Kidney epithelial cell (primary cell): Measurements from ENCODE around the gene CFAP91. TPM values are rescaled to one million over a fixed set of nuclear protein-coding genes. Genes with fewer than 3 reads are reported as not detected.

Experiments
- DNase-seq: peaks from one replicate; pipeline ENCODE4 v3.0.0-alpha.2; 2010; ENCODE audit warnings: low read depth
- H3K27me3 ChIP-seq: 2 replicates; pipeline ENCODE4 v1.6.0; 2011; ENCODE audit warnings: low read length; ENCODE audit not compliant: control insufficient read depth, insufficient read depth
- H3K36me3 ChIP-seq: 2 replicates; pipeline ENCODE4 v1.5.1; 2011; ENCODE audit warnings: low read length; ENCODE audit not compliant: control insufficient read depth, insufficient read depth
- H3K4me3 ChIP-seq: 2 replicates; pipeline ENCODE4 v1.5.1; 2011; ENCODE audit warnings: low read depth, mild to moderate bottlenecking, control low read depth, low read length
- total RNA-seq: library from RNA; depleted of rRNA; stranded (reverse); fragments of >200 nt; gene quantifications from 2 replicates; pipeline ENCODE4 v1.2.3, GENCODE V29; 2015
- TF ChIP-seq, protein P1 (sequence below): IDR thresholded peaks from 2 replicates; pipeline ENCODE4 v1.5.1; 2011; ENCODE audit warnings: mild to moderate bottlenecking, moderate library complexity, low read length, control low read depth, inconsistent platforms; ENCODE audit not compliant: insufficient read depth, poor library complexity, severe bottlenecking

Gene CFAP91
- total RNA-seq, 1 donor from 2014 or later = 3.3 TPM

DNA sequence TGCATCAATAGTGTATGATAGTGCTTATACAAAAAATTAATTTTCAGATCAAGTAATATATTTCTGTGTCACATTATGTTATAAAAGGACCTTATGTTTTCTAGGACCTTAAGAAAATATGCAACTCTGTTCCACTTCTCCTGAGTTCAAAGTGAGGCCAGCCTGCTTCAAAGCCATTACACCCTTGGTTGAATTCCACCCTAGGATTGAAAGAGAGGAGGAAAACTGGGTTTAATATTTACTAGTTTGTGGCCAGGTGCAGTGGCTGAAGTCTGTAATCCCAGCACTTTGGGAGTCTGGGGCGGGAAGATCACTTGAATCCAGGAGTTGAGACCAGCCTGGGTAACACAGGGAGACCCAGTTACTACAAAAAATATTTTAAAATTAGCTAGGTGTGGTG lies 46.2 kb downstream of the CFAP91 start:
- Histone ChIP-seq H3K36me3 (no peaks in the 10 kb centered on the region), H3K27me3 (no peaks in the 10 kb centered on the region), H3K4me3 (no peak overlapping the region)
- DNase-seq = no peak
- TF ChIP-seq, protein P1, sequence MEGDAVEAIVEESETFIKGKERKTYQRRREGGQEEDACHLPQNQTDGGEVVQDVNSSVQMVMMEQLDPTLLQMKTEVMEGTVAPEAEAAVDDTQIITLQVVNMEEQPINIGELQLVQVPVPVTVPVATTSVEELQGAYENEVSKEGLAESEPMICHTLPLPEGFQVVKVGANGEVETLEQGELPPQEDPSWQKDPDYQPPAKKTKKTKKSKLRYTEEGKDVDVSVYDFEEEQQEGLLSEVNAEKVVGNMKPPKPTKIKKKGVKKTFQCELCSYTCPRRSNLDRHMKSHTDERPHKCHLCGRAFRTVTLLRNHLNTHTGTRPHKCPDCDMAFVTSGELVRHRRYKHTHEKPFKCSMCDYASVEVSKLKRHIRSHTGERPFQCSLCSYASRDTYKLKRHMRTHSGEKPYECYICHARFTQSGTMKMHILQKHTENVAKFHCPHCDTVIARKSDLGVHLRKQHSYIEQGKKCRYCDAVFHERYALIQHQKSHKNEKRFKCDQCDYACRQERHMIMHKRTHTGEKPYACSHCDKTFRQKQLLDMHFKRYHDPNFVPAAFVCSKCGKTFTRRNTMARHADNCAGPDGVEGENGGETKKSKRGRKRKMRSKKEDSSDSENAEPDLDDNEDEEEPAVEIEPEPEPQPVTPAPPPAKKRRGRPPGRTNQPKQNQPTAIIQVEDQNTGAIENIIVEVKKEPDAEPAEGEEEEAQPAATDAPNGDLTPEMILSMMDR = no peak

DNA sequence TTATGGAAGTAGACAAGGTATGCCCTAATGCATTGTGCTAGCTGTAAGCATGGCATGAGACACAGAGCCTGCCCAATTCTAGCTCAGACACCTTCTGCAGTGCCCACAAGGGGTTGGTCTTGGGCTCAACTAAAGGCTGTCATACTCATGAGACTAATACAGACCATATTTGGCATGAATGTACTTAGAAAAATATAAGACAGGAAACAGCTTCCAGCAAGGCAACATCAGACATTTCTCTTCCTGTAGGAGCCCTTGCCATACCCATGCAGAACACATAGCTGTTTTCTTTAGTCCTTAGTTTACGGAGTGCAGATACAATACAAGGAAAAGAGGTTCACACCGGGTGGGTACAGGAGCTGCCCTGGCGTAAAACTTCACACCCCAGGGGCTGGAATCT lies 48.6 kb downstream of the CFAP91 start:
- Histone ChIP-seq H3K36me3 (no peaks in the 10 kb centered on the region), H3K4me3 (no peak overlapping the region), H3K27me3 (no peaks in the 10 kb centered on the region)
- TF ChIP-seq, protein P1 = no peak
- DNase-seq = no peak

Other genes with a start within 250 kb of the CFAP91 start
- 27.7 and 52.9 TPM in 2 replicates for gene TMEM39A, start 239.4 kb upstream of the CFAP91 start, total RNA-seq
- gene POGLUT1, start 234.1 kb upstream of the CFAP91 start, total RNA-seq = 15.5 and 20.3 TPM in 2 replicates
- 55.5 and 56.0 TPM in 2 replicates for gene TIMMDC1, start 204.5 kb upstream of the CFAP91 start, total RNA-seq
- gene CD80, start 143.4 kb upstream of the CFAP91 start, total RNA-seq = not detected in 2 replicates
- 7.3 and 10.1 TPM in 2 replicates for gene ADPRH, start 123.5 kb upstream of the CFAP91 start, total RNA-seq
- 0.75 and 1.4 TPM in 2 replicates for gene PLA1A, start 105.1 kb upstream of the CFAP91 start, total RNA-seq
- 1.0 and 4.9 TPM in 2 replicates for gene POPDC2, start 42.4 kb upstream of the CFAP91 start, total RNA-seq
- gene COX17, start 25.6 kb upstream of the CFAP91 start, total RNA-seq = 17.9 and 27.4 TPM in 2 replicates
- 0.14 and 0.79 TPM in 2 replicates for gene NR1I2, start 79.1 kb downstream of the CFAP91 start, total RNA-seq